ENCODE data around the gene GNAS-AS1.

GNAS-AS1 gene

DNA sequence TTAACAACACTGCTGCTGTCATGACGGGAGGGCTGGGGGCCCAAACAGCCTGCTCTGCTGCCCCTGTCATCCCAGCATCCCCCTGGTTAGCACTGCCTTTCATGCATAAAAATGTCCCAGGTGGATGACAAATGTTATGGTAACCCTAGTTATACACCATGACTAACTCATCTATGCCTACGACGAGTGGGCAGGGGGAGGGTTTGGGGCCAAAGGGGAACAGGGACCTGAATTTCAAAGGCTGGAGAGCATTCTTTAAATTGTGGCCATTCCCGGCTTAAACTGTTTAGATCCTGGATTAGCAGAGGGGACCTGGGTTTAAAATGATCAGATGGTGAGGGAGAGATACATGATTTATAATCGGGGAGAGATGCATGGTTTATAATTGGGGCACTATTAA lies 24.4 kb downstream of the GNAS-AS1 start:
- TF ChIP-seq USF1 (IDR thresholded peaks at IDR 0.05) = no peak
- no peak for TF ChIP-seq TEAD4 (IDR thresholded peaks at IDR 0.05)
- no peak for TF ChIP-seq CEBPB (IDR thresholded peaks at IDR 0.05)
- TF ChIP-seq NFIC (IDR thresholded peaks at IDR 0.05) = no peak
- TF ChIP-seq YY1 (IDR thresholded peaks at IDR 0.05; ENCODE audit: low read depth) = no peak
- TF ChIP-seq TCF12 (IDR thresholded peaks at IDR 0.05; ENCODE audit: low read depth) = no peak
- TF ChIP-seq, protein P1, sequence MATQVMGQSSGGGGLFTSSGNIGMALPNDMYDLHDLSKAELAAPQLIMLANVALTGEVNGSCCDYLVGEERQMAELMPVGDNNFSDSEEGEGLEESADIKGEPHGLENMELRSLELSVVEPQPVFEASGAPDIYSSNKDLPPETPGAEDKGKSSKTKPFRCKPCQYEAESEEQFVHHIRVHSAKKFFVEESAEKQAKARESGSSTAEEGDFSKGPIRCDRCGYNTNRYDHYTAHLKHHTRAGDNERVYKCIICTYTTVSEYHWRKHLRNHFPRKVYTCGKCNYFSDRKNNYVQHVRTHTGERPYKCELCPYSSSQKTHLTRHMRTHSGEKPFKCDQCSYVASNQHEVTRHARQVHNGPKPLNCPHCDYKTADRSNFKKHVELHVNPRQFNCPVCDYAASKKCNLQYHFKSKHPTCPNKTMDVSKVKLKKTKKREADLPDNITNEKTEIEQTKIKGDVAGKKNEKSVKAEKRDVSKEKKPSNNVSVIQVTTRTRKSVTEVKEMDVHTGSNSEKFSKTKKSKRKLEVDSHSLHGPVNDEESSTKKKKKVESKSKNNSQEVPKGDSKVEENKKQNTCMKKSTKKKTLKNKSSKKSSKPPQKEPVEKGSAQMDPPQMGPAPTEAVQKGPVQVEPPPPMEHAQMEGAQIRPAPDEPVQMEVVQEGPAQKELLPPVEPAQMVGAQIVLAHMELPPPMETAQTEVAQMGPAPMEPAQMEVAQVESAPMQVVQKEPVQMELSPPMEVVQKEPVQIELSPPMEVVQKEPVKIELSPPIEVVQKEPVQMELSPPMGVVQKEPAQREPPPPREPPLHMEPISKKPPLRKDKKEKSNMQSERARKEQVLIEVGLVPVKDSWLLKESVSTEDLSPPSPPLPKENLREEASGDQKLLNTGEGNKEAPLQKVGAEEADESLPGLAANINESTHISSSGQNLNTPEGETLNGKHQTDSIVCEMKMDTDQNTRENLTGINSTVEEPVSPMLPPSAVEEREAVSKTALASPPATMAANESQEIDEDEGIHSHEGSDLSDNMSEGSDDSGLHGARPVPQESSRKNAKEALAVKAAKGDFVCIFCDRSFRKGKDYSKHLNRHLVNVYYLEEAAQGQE (IDR thresholded peaks at IDR 0.05; ENCODE audit: low read depth) = no peak
- TF ChIP-seq TAF1 (IDR thresholded peaks at IDR 0.05; ENCODE audit: low read depth) = no peak
- no peak for TF ChIP-seq EGR1 (IDR thresholded peaks at IDR 0.05)
- TF ChIP-seq FOXM1 (IDR thresholded peaks at IDR 0.05; ENCODE audit: borderline replicate concordance, low read depth) = no peak
- TF ChIP-seq ZBTB7A (IDR thresholded peaks at IDR 0.05; ENCODE audit: low read depth) = no peak
- no peak for TF ChIP-seq EP300 (IDR thresholded peaks at IDR 0.05; ENCODE audit: borderline replicate concordance)
- TF ChIP-seq, protein P2, sequence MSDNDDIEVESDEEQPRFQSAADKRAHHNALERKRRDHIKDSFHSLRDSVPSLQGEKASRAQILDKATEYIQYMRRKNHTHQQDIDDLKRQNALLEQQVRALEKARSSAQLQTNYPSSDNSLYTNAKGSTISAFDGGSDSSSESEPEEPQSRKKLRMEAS (IDR thresholded peaks at IDR 0.05) = no peak
- no peak for TF ChIP-seq CREB1 (IDR thresholded peaks at IDR 0.05; ENCODE audit: low read depth)

DNA sequence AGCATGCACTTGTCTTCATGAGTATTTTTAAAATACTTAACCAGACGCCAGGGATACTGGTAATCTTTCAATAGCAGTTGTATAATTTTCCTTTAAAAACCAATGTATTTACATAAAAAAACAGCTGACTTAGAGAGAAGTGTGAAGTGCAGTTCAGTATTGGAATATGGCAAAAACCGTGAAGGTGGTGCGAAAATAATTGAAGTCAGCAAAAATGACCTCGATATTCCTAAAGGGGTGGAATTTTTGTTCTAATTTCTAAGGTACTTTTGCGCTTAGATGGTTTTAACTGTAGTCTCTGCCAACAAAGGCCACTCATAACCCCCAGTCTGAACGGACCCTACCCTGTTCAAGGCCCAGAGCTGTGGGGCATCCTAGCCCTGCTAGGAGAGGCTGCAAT lies 25.3 kb downstream of the GNAS-AS1 start:
- no peak for TF ChIP-seq YY1 (IDR thresholded peaks at IDR 0.05; ENCODE audit: low read depth)
- TF ChIP-seq EP300 (IDR thresholded peaks at IDR 0.05; ENCODE audit: borderline replicate concordance) = no peak
- TF ChIP-seq NFIC (IDR thresholded peaks at IDR 0.05) = no peak
- no peak for TF ChIP-seq ZBTB7A (IDR thresholded peaks at IDR 0.05; ENCODE audit: low read depth)

DNA sequence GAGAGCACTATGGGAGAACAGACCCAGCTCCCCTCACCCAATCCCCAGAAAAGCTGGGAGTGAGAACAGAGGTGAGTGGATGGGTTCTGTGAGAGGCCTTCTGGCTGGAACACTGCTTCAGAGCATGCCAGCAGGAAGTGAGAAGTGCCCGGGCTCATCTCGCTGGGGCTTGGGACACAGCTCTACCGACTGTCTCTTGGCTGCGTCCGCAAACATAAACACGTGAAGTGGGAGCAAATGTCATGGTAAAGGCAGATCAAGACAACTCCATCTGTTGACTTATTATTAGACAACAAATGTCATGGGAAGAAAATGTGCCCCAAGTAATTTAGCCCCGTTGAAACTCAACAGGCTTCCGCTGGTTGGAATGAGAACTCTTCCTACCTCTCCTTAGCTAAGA lies 25.9 kb downstream of the GNAS-AS1 start:
- TF ChIP-seq, protein P1 (IDR thresholded peaks at IDR 0.05; ENCODE audit: low read depth) = no peak
- TF ChIP-seq FOXM1 (IDR thresholded peaks at IDR 0.05; ENCODE audit: borderline replicate concordance, low read depth) = no peak
- no peak for TF ChIP-seq TAF1 (IDR thresholded peaks at IDR 0.05; ENCODE audit: low read depth)
- TF ChIP-seq NFIC (IDR thresholded peaks at IDR 0.05) = no peak
- no peak for TF ChIP-seq EP300 (IDR thresholded peaks at IDR 0.05; ENCODE audit: borderline replicate concordance)
- TF ChIP-seq TCF12 (IDR thresholded peaks at IDR 0.05; ENCODE audit: low read depth) = no peak
- no peak for TF ChIP-seq CEBPB (IDR thresholded peaks at IDR 0.05)
- TF ChIP-seq EGR1 (IDR thresholded peaks at IDR 0.05) = no peak
- no peak for TF ChIP-seq RAD21 (IDR thresholded peaks at IDR 0.05; ENCODE audit: low read depth)
- no peak for TF ChIP-seq CREB1 (IDR thresholded peaks at IDR 0.05; ENCODE audit: low read depth)

- no peak for TF ChIP-seq TEAD4 (IDR thresholded peaks at IDR 0.05)
- TF ChIP-seq, protein P1 (IDR thresholded peaks at IDR 0.05; ENCODE audit: low read depth) = peak; percentile 45; the same call in 1 of the 2 replicates
Observed at GRCh38 chr20:58822748-58823730, 27.7 kb downstream of the GNAS-AS1 start.

DNA sequence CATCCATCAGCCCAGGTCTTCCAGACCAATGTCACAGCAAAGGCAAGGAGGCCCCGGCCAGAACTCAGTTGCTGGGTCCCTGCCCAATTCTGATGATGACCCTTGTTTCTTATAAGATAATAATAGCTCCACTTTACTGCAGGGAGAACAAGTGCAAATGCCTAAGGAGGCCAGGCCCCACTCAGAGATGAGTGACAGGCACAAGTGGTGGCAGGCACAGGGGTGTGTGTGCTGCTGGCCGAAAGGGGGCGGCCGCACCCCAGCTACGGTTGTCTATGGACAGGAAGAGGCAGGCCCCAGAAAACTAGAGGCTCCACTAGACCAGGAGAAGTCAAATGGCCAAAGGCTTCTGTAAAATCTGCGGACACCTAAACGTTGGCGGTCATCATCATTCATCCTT lies 28.6 kb downstream of the GNAS-AS1 start:
- TF ChIP-seq ZBTB7A (IDR thresholded peaks at IDR 0.05; ENCODE audit: low read depth) (no peak), EGR1 (IDR thresholded peaks at IDR 0.05) (no peak), YY1 (IDR thresholded peaks at IDR 0.05; ENCODE audit: low read depth) (no peak)
